ENCODE measurements around the gene RNASE12.

- no peak for TF ChIP-seq CTCF (IDR thresholded peaks at IDR 0.05 in 2 of 3, conservative IDR thresholded peaks at IDR 0.05 in 1 of 3; ENCODE audit: borderline replicate concordance in 1 of 3, insufficient read depth in 1 of 3, low read depth in 2 of 3, low read length in 2 of 3)
- no peak for TF ChIP-seq POLR2A (IDR thresholded peaks at IDR 0.05; ENCODE audit: borderline replicate concordance, extremely low read depth, insufficient read depth, insufficient read length)
- TF ChIP-seq POLR2AphosphoS5 (IDR thresholded peaks at IDR 0.05; ENCODE audit: low read depth, low read length) = no peak
Observed at GRCh38 chr14:20583908-20584307, 7.3 kb downstream of the RNASE12 start.

All from HCT116 (cell line).